WERI-Rb-1 (cell line): ENCODE measurements around the gene DGKZ.

ENCODE experiments used
- DNase-seq: peaks from one replicate; pipeline ENCODE4 v3.0.0-alpha.2; 2020
- H3K27ac ChIP-seq: fragments of 250-450 bp; sonication (Bioruptor Pico); 2 replicates; pipeline ENCODE4 v1.5.1; 2020; ENCODE audit warnings: mild to moderate bottlenecking, moderate library complexity
- H3K27me3 ChIP-seq: fragments of 250-450 bp; sonication (Bioruptor Pico); 2 replicates; pipeline ENCODE4 v1.5.1; 2021; ENCODE audit warnings: mild to moderate bottlenecking, low read depth, moderate library complexity; ENCODE audit not compliant: insufficient read depth, severe bottlenecking
- H3K36me3 ChIP-seq: fragments of 250-450 bp; sonication (Bioruptor Pico); 2 replicates; pipeline ENCODE4 v1.5.1; 2020; ENCODE audit warnings: mild to moderate bottlenecking, moderate library complexity
- H3K4me3 ChIP-seq: 2 replicates; pipeline ENCODE4 v1.5.1; 2011; ENCODE audit warnings: low read depth, mild to moderate bottlenecking, control low read depth, low read length
- H3K9me3 ChIP-seq: fragments of 250-450 bp; sonication (Bioruptor Pico); 2 replicates; pipeline ENCODE4 v1.5.1; 2021; ENCODE audit warnings: mild to moderate bottlenecking, moderate library complexity; ENCODE audit not compliant: severe bottlenecking
- TF ChIP-seq, protein P1 (sequence below): IDR thresholded peaks from 2 replicates; pipeline ENCODE4 v1.5.1; 2011; ENCODE audit warnings: low read depth, mild to moderate bottlenecking, control low read depth, inconsistent platforms, low read length

Gene DGKZ

DNA sequence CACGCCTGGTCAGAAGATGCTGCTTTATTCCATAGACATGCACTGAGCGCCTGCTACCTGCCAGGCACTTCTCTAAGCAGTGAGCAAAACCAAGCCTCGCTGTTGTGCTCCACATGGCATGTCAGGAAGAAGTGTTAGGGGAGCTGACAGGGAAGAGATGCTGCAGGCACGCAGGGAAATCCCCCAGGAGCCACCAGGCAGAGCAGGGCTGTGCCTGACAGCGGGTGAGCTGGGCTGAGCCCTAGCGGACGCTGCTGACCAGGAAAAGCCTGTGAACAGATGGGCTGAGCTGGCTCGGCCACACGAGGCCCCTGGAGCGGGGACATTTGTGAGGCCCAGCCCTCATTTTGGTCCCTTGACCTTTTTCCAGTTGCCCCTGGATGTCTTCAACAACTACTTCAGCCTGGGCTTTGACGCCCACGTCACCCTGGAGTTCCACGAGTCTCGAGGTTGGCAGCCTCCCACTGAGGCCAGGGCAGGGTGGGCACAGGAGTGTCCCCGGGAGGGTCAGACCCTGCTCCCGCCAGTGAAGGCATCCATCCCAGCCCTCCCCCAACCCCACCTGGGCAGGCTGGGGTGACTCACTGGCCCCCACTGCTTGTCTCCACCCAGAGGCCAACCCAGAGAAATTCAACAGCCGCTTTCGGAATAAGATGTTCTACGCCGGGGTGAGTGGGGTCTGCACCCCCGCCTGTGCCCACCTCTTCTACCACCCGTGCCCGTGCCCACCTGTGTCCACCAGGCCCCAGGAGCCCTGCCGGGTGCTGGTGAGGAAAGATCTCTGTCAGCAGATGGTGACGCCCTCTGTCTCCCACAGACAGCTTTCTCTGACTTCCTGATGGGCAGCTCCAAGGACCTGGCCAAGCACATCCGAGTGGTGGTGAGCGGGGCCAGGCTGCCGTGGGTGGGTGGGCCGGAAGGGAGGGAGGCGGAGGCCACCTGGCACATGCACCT lies 26.8 kb downstream of the DGKZ start:
- TF ChIP-seq, protein P1, sequence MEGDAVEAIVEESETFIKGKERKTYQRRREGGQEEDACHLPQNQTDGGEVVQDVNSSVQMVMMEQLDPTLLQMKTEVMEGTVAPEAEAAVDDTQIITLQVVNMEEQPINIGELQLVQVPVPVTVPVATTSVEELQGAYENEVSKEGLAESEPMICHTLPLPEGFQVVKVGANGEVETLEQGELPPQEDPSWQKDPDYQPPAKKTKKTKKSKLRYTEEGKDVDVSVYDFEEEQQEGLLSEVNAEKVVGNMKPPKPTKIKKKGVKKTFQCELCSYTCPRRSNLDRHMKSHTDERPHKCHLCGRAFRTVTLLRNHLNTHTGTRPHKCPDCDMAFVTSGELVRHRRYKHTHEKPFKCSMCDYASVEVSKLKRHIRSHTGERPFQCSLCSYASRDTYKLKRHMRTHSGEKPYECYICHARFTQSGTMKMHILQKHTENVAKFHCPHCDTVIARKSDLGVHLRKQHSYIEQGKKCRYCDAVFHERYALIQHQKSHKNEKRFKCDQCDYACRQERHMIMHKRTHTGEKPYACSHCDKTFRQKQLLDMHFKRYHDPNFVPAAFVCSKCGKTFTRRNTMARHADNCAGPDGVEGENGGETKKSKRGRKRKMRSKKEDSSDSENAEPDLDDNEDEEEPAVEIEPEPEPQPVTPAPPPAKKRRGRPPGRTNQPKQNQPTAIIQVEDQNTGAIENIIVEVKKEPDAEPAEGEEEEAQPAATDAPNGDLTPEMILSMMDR: peak; percentile 49
- Histone ChIP-seq H3K36me3 (peaks cover 76% of the 10 kb centered on the region), H3K27ac (peak overlapping the region; percentile 80), H3K4me3 (no peak overlapping the region), H3K27me3 (no peaks in the 10 kb centered on the region), H3K9me3 (no peaks in the 10 kb centered on the region)
- DNase-seq: peak; percentile 85

DNA sequence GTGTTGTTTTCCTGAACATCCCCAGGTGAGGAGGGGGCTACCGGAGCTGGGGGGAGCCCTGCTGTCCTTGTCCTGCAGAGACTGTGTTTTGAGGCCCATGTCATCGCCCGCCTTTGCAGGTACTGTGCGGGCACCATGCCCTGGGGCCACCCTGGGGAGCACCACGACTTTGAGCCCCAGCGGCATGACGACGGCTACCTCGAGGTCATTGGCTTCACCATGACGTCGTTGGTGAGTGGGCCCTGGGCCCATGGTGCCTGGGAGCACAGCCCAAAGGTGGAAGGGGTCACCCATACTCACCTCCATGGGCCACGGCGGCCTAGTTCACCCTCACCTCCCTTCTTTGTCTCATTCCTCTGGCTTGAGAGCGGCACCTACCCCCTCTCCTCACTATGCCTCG lies 27.6 kb downstream of the DGKZ start:
- Histone ChIP-seq H3K4me3 (no peak overlapping the region), H3K9me3 (no peaks in the 10 kb centered on the region), H3K27ac (peak overlapping the region; percentile 80; the same call in 1 of the 2 replicates), H3K27me3 (no peaks in the 10 kb centered on the region), H3K36me3 (peaks cover 71% of the 10 kb centered on the region)
- TF ChIP-seq, protein P1: no peak
- DNase-seq: no peak

DNA sequence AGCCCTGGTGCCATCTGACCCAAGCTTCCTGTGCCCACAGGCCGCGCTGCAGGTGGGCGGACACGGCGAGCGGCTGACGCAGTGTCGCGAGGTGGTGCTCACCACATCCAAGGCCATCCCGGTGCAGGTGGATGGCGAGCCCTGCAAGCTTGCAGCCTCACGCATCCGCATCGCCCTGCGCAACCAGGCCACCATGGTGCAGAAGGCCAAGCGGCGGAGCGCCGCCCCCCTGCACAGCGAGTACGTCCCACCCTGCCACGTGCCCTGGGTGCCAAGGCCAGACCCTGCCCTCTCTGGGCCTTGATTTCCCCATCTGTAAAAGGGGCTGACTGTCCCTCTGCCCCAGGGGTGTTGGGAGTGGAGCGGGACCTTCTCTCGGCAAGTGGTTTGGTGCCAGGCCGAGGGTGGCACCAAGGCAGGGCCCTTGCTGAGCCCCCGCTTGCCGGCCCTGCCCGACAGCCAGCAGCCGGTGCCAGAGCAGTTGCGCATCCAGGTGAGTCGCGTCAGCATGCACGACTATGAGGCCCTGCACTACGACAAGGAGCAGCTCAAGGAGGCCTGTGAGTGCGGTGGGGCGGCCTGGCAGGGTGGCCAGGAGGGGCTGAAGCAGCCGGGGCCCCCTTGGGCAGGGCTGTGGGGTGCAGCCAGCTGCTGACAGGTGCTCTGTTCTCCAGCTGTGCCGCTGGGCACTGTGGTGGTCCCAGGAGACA lies 28.3 kb downstream of the DGKZ start:
- TF ChIP-seq, protein P1: no peak
- no peaks in the 10 kb centered on the region for H3K9me3 ChIP-seq
- peaks cover 63% of the 10 kb centered on the region for H3K36me3 ChIP-seq
- H3K4me3 ChIP-seq: no peak overlapping the region
- no peak for DNase-seq
- H3K27me3 ChIP-seq: no peaks in the 10 kb centered on the region
- H3K27ac ChIP-seq: no peak overlapping the region

DNA sequence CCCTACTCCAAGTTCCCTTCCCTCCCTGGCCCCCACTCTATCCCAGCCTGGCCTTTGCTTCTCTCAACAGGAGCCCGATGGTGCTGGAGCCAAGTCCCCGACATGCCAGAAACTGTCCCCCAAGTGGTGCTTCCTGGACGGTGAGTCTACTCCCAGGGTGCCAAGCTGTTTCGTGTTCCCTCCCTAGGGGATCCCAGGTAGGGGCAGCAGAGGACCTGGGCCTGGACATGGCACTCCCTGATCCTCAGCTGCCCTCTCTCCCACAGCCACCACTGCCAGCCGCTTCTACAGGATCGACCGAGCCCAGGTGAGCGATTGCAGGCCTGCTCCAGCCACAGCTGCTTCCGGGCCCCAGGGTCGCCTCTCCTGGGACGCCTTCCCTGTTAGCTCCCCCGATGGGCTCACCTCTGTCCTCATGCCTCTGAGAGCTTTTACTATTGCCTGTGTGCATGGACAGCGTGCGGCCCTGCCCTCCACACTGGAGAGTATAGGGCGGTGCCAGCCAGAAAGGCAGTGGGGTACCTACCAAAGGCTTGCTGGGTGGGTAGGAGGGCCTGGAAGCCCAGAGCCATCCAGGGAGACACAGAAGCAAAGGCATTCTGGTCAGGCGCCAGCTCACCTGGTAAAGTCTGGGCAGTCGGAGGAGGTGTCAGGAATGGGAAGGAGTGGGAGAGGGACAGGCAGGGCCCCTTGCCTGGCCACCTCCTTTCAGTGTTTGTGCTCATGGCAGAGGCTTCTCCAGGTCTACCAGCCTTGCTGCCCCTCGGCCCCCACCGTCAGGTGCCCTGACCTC lies 29.2 kb downstream of the DGKZ start:
- DNase-seq: no peak
- no peaks in the 10 kb centered on the region for H3K9me3 ChIP-seq
- no peak overlapping the region for H3K27ac ChIP-seq
- H3K4me3 ChIP-seq: no peak overlapping the region
- TF ChIP-seq, protein P1: no peak
- H3K36me3 ChIP-seq: peaks cover 57% of the 10 kb centered on the region
- no peaks in the 10 kb centered on the region for H3K27me3 ChIP-seq

DNA sequence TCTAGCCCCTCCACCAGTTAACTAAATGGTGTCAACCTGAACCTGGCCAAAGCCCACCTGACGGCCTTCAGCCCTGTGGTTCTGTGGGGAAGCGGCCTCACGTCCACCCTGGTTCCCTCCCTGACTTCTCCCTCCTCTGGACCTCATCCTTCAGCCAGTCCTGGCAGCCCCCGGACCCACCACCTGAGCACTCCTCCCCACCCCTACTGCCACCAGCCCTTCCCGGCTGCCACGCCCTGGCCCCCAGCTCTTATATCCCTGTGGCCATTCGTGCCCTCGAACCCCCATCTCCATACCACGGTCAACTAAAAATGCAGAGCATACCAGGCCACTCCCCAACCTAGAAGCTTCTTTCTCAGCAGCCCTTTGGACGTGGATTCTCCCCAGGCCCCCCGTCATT lies 30.0 kb downstream of the DGKZ start:
- DNase-seq: no peak
- Histone ChIP-seq H3K27me3 (no peaks in the 10 kb centered on the region), H3K27ac (no peak overlapping the region), H3K4me3 (no peak overlapping the region), H3K36me3 (peaks cover 57% of the 10 kb centered on the region), H3K9me3 (no peaks in the 10 kb centered on the region)
- TF ChIP-seq, protein P1: no peak
